ENCODE data around the gene TRAPPC12.
"Not testable (repeated sequence)": the region's sequence is repeated elsewhere in the genome, so short reads cannot be mapped to it uniquely, and the experiment has no call there.

The TRAPPC12 gene

DNA sequence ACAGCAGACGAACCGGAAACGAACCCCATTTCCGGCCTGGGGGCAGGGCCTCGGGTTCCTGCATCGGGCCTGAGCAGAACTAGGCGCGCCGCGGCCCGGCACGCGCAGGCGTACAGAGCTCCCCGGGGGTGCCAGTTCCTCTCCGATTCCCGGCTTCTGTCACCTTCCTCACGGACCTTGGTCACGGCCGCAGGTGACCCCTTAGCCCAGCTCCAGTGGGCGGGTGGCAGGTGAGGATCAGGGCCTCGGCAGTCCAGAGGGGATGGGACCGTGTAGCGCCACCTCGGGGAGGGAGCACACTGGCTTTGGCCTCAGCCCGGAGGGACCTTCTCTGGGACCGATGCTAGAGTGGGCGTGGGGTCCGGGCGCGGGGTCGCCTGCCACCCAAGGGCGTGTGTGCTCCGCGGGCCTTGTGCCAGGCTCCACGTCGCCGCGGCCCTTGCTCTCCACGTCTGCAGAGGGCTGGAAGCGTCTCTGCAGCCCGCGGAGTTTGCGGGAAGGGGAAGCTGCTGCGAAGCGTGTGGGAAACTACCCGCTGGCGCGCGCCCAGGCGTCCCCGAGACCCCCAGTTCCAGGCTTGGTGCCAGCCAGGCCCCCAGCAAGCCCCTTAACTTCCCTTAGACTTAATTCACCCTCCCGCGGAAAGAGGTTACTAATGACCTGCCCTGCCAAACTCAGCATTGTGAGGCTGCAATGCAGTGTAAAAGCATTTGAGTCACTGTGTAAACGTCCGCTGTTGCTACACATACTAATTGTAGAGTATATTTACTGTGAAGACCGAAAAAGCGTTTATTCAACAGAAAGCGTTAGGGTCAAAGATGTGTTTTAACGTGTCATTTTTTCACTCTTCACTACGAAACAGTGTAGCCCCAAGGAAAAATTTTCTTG lies at the start of gene TRAPPC12:
Gene TRAPPC12, plus strand, starts transcription at position 48 of the 888 bp plus-strand sequence. CDS start 7,930 bp downstream, outside the sequence.
- in situ Hi-C loops (cut with HindIII; ENCODE audit: low pct_ligation_motif_present, low pct_unique_long_range_greater_than_20kb, low sequenced_read_pairs) = no loop called here
- DNase-seq = peak; percentile 92

DNA sequence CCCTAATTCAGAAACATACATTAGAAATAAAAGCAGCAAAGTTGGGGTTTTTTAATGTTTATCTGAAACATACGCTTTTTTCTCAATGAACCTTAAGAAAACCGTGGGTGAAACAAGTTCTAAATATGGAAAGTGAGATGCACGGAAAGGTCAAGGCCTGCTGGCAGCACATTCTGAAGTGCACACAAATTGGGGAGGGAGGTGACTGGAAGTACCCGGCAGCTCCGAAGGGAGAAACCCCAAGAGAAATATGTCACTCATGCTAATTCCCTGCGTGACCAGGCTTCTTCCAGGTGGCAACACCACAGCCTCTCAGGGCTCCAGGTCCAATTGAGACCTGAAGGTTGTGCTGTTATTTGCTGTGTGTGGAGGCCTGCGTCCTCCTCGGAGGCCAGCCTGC lies 47.4 kb upstream of the TRAPPC12 start:
- in situ Hi-C loops (cut with HindIII; ENCODE audit: low pct_ligation_motif_present, low pct_unique_long_range_greater_than_20kb, low sequenced_read_pairs) = no loop called here
- DNase-seq = no peak

DNA sequence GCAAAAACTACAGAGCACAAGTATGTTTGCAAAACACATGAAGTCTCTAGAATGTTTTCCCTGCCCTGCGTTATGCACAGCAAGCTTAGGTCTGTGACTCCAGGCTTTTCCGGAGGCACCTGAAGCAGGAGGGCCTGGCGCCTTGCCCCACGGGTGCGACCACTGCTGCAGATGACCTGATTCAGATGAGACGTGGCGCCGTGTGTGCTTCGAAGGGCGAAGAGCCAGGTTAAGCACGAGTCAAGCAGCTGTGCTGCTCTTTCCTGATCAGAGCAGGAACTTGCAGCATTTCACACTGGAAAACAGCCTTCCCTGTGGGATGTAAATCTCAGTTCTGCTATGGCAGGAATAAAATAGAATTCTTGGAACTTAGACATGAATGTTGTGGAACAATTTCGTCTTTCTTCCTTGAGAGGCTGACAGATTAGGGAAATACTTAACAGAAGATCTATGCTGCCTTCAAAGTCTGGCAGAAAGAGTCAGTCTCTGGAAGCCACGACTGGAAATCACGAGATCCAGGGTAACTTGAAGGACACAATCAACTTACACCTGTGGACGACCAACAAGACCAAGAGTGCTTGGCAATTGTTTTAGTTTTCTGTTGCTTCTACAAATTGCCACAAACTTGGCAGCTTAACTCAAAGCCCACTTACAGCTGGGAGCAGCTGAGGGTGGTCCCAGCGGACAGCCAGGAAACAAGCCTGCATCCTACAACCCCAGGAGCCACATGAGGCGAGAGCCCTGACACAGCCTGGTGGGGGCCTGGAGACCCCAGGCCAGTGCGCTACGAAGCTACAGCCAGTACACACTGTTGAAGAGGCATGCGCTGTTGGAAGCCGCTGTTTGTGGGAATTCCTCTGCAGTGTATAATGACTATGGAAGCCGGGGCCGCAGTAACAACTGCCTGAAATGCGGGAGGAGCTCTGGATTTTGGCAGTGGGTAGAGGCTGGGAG lies 44.8 kb upstream of the TRAPPC12 start:
- no peak for DNase-seq
- in situ Hi-C loops (cut with HindIII; ENCODE audit: low pct_ligation_motif_present, low pct_unique_long_range_greater_than_20kb, low sequenced_read_pairs) = no loop called here

DNA sequence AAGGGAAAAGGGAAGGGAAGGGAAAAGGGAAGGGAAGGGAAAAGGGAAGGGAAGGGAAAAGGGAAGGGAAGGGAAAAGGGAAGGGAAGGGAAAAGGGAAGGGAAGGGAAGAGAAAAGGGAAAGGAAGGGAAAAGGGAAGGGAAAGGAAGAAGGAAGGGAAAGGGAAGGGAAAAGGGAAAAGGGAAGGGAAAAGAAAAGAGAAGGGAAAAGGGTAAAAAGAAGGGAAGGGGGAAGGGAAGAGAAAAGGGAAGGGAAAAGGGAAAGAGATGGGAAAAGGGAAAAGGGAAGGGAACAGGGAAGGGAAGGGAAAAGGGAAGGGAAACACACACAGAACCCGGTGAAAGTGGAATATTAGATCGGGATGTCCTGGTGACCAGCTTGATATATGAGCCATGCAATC lies 42.6 kb upstream of the TRAPPC12 start:
- in situ Hi-C loops (cut with HindIII; ENCODE audit: low pct_ligation_motif_present, low pct_unique_long_range_greater_than_20kb, low sequenced_read_pairs) = no loop called here
- no peak for DNase-seq

DNA sequence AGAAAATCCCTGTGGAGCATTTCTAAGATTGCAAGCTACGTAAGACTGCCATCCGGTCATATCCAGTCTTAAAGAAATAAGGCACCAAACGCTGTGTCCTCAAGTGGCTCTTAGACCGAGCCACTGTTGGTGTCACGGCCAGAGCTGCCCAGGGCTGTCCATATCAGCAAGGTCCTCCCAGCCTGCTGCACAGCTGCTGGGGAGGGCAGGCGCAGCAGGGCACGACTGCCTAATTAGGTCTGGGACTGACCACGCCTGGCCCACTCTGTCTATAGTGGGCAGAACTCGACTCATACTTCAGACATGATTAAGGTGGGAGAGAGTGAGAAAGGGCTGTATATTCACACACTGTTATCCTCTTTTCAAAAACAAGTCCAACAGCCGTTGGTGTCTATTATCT lies 41.2 kb upstream of the TRAPPC12 start:
- in situ Hi-C loops (cut with HindIII; ENCODE audit: low pct_ligation_motif_present, low pct_unique_long_range_greater_than_20kb, low sequenced_read_pairs) = no loop called here

DNA sequence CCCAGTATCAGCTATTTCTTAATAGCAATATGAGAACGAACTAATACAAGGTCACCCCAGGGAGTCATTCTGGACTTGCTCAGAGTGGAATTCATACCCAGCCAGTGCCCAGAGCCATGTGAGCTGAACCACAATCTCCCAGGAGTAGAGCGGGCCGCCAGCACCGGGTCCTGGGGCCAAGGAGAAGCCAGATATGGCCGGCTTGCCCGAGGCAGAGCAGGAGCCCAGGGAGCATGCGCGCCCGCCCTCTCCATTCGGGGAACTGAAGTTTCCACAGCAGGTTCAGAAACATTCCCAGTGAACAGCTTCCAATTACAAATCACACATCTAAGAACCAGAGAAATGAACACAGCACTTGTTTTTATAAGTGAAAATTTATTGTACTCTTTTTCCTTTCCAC lies 39.4 kb upstream of the TRAPPC12 start:
- DNase-seq = no peak
- in situ Hi-C loops (cut with HindIII; ENCODE audit: low pct_ligation_motif_present, low pct_unique_long_range_greater_than_20kb, low sequenced_read_pairs) = no loop called here

More for the DNA sequence above, 41.2 kb upstream of the TRAPPC12 start:
- no peak for DNase-seq

DNA sequence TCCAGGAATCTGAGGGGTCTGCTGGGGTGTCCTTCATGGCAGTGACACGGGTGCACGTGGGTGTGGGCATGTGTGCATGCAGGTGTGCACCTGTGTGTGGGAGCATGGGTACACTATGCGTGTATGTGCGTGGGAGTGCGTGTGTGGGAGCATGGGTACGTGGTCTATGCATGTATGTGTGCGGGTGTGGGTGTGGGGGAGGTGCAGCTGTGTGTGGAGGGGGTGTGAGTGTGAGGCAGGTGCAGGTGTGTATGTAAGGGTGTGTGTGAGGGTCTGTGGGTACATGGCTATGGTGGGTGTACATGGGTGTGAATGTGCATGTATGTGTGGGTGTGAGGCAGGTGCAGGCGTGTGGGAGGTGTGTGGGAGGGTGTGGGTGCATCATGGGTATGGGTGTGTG lies 38.2 kb upstream of the TRAPPC12 start:
- DNase-seq = no peak
- in situ Hi-C loops (cut with HindIII; ENCODE audit: low pct_ligation_motif_present, low pct_unique_long_range_greater_than_20kb, low sequenced_read_pairs) = no loop called here

DNA sequence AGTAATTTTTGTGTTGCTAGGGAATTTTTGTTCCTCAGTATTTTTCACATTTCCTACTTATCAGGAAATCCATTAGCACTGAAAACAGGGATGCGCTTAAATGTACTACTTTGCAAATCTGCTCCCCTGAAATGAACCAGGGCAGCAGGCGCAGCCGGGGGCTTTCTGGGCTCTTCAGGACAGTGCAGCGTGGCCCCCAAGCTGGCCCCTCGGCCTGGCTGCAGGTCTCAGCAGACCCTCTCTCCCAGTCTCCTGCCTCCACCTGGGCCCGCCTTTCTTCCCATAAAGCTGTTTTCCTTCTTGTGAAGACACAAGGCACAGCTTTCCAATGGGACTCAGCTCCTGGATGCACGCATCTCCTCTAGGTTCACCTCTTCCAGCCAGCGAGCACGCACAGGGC lies 37.2 kb upstream of the TRAPPC12 start:
- DNase-seq = no peak
- in situ Hi-C loops (cut with HindIII; ENCODE audit: low pct_ligation_motif_present, low pct_unique_long_range_greater_than_20kb, low sequenced_read_pairs) = no loop called here

DNA sequence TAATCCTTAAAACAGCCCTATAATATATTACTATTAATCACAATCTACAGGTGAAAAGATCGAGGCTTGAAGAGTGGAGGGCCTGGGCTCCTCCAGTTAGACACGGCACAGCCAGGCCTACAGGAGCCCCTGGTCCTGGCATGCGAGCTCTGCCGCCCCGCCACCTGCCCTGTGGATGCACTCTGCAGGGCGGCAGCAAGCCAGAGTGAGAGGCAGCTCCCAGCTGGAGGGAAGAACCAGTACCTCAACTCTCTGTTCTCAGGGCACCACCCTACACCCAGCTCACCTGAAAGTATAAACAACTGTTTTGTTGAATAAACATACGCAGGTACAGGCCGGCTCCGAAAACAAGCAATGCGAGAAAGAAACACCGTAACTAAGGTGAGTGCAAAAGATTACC lies 36.5 kb upstream of the TRAPPC12 start:
- in situ Hi-C loops (cut with HindIII; ENCODE audit: low pct_ligation_motif_present, low pct_unique_long_range_greater_than_20kb, low sequenced_read_pairs) = no loop called here
- no peak for DNase-seq

DNA sequence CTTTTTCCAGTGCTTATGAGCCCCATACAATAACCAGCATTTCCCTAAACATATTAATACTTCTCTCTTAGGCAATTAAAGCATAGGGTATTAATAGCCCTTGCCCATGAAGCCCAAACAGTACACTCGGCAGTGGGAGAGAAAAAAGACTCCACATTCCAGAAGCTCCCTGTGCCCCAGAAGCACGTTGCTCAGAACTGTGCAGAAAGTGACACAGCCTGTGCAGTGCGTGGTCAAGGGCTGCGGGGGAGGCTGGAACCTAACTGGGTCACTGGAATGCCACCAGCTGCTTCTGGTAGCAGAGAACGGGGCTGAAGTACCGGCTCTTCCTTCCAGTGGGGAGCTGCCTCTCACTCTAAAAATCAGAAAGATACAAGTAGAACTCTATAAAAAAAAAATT lies 34.6 kb upstream of the TRAPPC12 start:
- in situ Hi-C loops (cut with HindIII; ENCODE audit: low pct_ligation_motif_present, low pct_unique_long_range_greater_than_20kb, low sequenced_read_pairs) = no loop called here
- DNase-seq = no peak

DNA sequence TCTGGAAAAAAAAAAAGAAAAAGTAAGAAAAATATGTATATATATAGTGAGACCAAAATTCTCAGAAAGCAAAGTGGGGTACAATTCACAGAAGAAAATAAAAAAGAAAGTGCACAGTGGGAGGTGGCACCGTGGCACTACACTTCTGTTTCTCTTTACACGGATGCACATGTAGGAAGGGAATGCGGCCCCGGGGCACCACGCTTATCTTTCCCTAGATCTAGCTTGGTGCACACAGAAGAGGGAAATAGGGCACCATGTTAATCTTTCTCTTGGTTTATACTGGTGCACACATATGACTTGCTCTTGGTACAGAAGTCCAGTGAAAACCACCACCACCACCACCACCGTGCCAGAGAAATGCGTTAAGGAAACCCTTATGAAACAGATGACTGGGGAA lies 33.9 kb upstream of the TRAPPC12 start:
- DNase-seq = no peak
- in situ Hi-C loops (cut with HindIII; ENCODE audit: low pct_ligation_motif_present, low pct_unique_long_range_greater_than_20kb, low sequenced_read_pairs) = no loop called here

DNA sequence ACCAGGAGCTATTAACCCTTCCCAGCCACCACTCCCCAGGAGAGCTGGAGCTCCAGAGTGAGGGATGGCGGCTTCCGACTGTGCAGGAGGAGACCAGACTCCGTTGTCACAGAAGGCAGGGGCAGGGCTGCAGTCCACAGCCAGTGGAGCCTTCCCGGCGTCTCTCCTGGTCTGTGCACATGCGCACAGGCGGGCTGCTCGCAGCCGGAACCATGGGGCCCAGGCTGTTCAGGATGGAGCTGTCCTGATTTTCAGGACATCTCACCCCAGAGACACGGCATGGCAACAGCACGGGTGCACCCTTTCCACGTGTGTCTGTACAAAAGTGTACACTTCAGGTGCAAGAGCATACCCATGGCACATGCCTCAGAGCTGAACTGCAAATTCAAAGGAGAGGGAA lies 30.7 kb upstream of the TRAPPC12 start:
- DNase-seq = no peak
- in situ Hi-C loops (cut with HindIII; ENCODE audit: low pct_ligation_motif_present, low pct_unique_long_range_greater_than_20kb, low sequenced_read_pairs) = no loop called here

DNA sequence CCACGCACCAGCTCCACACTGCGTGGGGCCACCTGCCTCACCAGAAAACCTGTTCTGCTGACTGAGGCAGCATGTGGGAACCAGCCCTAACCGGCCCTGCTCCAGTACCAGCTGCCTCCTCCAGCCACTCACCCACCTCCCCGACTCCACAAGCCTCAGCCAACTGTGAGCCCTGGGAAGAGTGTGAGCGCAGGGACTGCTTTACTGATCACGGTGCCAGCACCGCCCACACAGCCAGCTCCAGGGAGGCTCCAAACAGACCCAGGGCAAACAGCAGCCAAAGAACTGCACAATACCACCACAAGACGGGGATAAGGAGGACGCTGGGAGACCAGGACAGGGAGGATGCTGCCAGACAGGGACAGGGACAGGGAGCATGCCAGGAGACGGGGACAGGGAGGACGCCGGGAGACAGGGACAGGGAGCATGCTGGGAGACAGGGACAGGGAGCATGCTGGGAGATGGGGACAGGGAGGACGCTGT lies 30.2 kb upstream of the TRAPPC12 start:
- in situ Hi-C loops (cut with HindIII; ENCODE audit: low pct_ligation_motif_present, low pct_unique_long_range_greater_than_20kb, low sequenced_read_pairs) = no loop called here
- no peak for DNase-seq

DNA sequence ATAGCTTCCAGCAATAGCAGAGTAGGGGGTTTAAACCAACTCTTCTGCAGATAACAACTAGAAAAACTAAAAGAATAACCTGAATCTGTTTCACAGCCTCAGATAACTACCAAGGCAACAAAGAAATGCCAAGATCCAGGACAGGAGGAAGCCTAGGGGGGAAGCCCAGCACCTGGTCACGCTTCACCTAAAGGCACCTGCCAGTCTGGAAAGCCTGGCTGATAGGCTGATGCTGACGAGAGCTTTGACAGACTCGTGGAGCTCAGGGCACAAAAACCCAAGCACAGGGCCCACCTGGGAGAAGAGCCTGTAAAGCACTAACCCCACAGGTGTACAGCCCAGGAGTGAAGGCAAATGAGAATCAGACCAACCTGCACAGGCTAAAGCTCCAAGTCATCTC lies 24.5 kb upstream of the TRAPPC12 start:
- in situ Hi-C loops (cut with HindIII; ENCODE audit: low pct_ligation_motif_present, low pct_unique_long_range_greater_than_20kb, low sequenced_read_pairs) = no loop called here
- no peak for DNase-seq

DNA sequence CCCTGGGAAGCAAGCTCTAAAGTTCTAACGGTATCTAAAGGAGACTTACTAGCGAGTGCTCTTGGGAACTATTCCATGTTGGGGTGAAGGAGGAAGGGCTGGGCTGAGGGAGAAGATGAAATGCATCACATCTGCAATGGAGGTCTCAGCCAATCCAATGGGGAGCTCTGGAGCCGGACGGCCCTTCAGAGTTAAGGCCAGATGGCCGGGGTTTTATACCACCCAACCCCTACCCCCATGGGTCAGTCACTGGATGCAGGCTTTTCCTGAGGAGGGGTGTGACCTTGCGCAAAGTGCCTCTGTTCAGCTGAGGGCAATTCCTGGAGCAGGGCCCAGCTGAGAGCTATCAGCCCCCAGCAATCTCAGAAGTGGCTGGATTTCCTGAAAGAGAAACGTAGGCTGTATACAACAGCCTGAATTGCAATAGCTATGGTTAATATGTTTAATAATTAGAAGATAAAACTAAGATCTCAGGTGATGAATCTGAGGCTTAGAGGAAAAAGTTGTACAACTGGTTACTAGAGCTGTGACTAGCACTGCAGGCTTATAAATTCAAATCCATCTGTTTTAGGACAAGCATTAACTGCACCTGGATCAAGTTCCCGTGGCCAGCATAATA lies 23.4 kb upstream of the TRAPPC12 start:
- in situ Hi-C loops (cut with HindIII; ENCODE audit: low pct_ligation_motif_present, low pct_unique_long_range_greater_than_20kb, low sequenced_read_pairs) = no loop called here
- no peak for DNase-seq

DNA sequence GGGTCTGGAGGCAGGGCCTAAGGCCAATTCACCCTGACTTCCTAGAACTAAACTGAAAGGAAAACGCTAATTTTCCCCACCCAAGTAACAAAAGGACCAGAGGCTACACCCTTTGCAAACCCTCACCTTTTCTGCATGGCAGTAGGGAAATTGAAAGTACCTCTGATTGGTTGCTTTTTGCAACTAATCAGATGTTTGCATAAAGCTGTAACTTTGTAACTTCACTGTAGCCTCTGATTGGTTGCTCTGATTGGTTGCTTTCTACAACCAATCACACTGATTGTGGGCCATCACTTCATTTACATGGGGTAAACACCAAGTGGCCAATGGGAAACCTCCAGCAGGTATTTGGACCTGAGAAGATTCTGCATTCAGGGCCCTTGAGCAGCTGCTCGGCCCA lies 22.7 kb upstream of the TRAPPC12 start:
- in situ Hi-C loops (cut with HindIII; ENCODE audit: low pct_ligation_motif_present, low pct_unique_long_range_greater_than_20kb, low sequenced_read_pairs) = no loop called here
- DNase-seq = peak; percentile 79

DNA sequence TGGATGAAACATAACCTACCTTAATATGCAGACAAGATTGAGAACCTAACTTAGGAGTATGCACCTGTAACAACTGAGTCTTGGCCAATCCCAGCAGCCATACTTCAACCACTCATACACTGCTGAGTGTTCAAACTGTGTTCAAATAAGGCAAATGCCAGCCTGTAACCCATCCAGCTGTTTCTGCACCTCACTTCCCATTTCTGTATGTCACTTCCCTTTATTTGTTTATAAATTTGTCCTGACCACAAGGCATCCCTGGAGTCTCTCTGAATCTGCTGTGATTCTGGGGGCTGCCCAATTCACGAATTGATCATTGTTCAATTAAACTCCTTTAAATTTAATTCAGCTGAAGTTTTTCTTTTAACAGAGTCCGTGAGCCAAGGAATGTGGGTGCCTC lies 22.0 kb upstream of the TRAPPC12 start:
- in situ Hi-C loops (cut with HindIII; ENCODE audit: low pct_ligation_motif_present, low pct_unique_long_range_greater_than_20kb, low sequenced_read_pairs); DNase-seq: not testable (repeated sequence)

DNA sequence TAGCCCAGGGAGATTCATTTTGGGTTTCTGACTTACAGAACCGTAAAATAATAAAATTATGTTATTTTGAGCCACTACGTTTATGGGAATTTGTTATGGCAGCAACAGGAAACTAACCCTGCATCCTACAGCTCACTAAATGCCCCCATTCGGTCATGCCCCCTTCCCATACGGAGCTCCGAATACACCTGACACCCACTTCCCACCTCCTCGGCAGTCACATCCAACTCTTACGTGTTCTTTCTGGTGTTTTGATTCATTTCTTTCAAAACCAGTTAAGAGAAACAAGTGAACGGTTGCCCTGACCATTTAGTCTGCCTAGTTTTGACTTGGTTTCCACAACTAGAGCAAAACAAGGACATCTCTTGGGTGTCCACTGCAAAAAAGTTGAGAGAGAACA lies 21.6 kb upstream of the TRAPPC12 start:
- in situ Hi-C loops (cut with HindIII; ENCODE audit: low pct_ligation_motif_present, low pct_unique_long_range_greater_than_20kb, low sequenced_read_pairs) = no loop called here
- DNase-seq = no peak
